ENCODE results near the gene KCNH4. TPM values are rescaled to one million over a fixed set of nuclear protein-coding genes. Genes with fewer than 3 reads are reported as not detected.

KCNH4 gene
- total and polyA plus RNA-seq, 9 of the 15 experiments (the other 6 are each of a cell fraction or from before 2014, with no cell fraction given) = 0.10 to 1.8 (median 0.50) TPM

DNA sequence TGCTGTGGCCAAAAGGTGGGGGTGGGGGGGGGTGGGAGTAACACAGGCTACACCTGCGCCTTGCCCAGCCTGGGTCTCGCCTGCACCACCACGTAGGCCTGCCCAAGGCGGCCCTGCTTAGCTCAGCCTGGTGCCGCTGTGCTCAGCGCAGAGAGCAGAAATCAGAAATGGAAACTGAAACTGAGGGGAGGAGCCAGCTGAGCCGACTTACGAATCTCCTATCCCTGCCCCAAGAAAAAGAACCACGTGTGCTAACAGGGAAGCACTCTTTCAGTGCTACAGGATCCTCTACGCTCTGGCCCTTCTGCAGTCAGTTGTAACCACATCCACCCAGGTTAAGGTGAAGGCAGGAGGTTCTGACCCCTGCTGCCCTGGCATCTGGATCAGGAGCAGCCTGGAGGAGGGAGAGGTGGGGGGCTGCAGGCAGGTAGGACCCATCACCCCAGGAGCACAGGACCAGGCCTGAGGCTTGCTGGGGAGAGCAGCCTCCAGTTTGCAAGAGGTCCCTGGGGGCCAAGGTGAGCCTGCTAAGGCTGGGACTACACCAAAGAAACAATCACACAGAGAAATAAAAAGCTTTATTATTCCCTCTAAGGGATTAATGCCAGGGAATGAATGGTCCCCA lies 68.3 kb downstream of the KCNH4 start, which contains the start of gene DHX58 (continued):
- TF ChIP-seq CREB3L1 (IDR thresholded peaks at IDR 0.05; ENCODE audit: borderline replicate concordance, low read depth) (no peak), POLR2A (conservative IDR thresholded peaks at IDR 0.05) (peak; percentile 45; the same call in 1 of the 2 replicates), KDM4B (IDR thresholded peaks at IDR 0.05; ENCODE audit: borderline replicate concordance in 2 of 2, low read depth in 1 of 2) (no peak), E4F1 (CRISPR knock-in tag; IDR thresholded peaks at IDR 0.05; ENCODE audit: borderline replicate concordance) (no peak), POLR2H (tag; IDR thresholded peaks at IDR 0.05; ENCODE audit: low read depth) (no peak), ARID3B (CRISPR knock-in tag; IDR thresholded peaks at IDR 0.05; ENCODE audit: borderline replicate concordance) (no peak), ZBTB33 (CRISPR knock-in tag; IDR thresholded peaks at IDR 0.05) (no peak), TARDBP (IDR thresholded peaks at IDR 0.05) (no peak), ZHX1 (conservative IDR thresholded peaks at IDR 0.05; ENCODE audit: low read length) (no peak), ZNF561 (CRISPR knock-in tag; conservative IDR thresholded peaks at IDR 0.05) (no peak), ZNF263 (CRISPR knock-in tag; IDR thresholded peaks at IDR 0.05; ENCODE audit: borderline replicate concordance) (no peak), ZC3H8 (IDR thresholded peaks at IDR 0.05) (no peak)
- TF ChIP-seq, protein P1, sequence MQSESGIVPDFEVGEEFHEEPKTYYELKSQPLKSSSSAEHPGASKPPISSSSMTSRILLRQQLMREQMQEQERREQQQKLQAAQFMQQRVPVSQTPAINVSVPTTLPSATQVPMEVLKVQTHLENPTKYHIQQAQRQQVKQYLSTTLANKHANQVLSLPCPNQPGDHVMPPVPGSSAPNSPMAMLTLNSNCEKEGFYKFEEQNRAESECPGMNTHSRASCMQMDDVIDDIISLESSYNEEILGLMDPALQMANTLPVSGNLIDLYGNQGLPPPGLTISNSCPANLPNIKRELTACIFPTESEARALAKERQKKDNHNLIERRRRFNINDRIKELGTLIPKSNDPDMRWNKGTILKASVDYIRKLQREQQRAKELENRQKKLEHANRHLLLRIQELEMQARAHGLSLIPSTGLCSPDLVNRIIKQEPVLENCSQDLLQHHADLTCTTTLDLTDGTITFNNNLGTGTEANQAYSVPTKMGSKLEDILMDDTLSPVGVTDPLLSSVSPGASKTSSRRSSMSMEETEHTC (IDR thresholded peaks at IDR 0.05) = no peak

Measured in K562 (cell line).